Endothelial cell (in vitro differentiated cells): Measurements from ENCODE around the gene CDKN2D. TPM values are rescaled to one million over a fixed set of nuclear protein-coding genes. Genes with fewer than 3 reads are reported as not detected.

ENCODE experiments used
- DNase-seq: peaks from one replicate; pipeline ENCODE4 v3.0.0; 2021; ENCODE audit warnings: low spot score
- H3K27ac Mint-ChIP-seq: one replicate; pipeline ENCODE4 v1.8.0; 2021; ENCODE audit warnings: mixed read lengths, inconsistent platforms; ENCODE audit not compliant: unreplicated experiment
- H3K27me3 Mint-ChIP-seq: one replicate; pipeline ENCODE4 v1.8.0; 2021; ENCODE audit warnings: mild to moderate bottlenecking, moderate library complexity, mixed read lengths, inconsistent platforms; ENCODE audit not compliant: unreplicated experiment
- H3K36me3 Mint-ChIP-seq: one replicate; pipeline ENCODE4 v1.8.0; 2021; ENCODE audit warnings: mild to moderate bottlenecking, low read depth, mixed read lengths, inconsistent platforms; ENCODE audit not compliant: unreplicated experiment
- H3K4me1 Mint-ChIP-seq: one replicate; pipeline ENCODE4 v1.8.0; 2021; ENCODE audit warnings: mild to moderate bottlenecking, mixed read lengths, inconsistent platforms; ENCODE audit not compliant: unreplicated experiment
- H3K4me3 Mint-ChIP-seq: one replicate; pipeline ENCODE4 v1.8.0; 2021; ENCODE audit warnings: mild to moderate bottlenecking, mixed read lengths, inconsistent platforms; ENCODE audit not compliant: unreplicated experiment
- H3K9me3 Mint-ChIP-seq: one replicate; pipeline ENCODE4 v1.8.0; 2021; ENCODE audit warnings: mixed read lengths, inconsistent platforms; ENCODE audit not compliant: unreplicated experiment
- CTCF ChIP-seq: fragments of 200-600 bp; sonication (generic); IDR thresholded peaks from one replicate; pipeline ENCODE4 v1.5.0; 2021; ENCODE audit warnings: antibody characterized with exemption; ENCODE audit not compliant: unreplicated experiment
- total RNA-seq: library from RNA; stranded (reverse); fragmentation: NEBNext Ultra II Directional; extraction: Animal tissue kit (Norgen Biotek cat#: 25700); gene quantifications from one replicate; pipeline ENCODE4 v1.2.1, GENCODE V29; 2021; ENCODE audit not compliant: unreplicated experiment

Gene CDKN2D
- total RNA-seq, 1 donor from 2014 or later, result 8.1 TPM

- Mint-ChIP-seq H3K27me3 (peaks cover 13% of the 10 kb centered on the region), H3K27ac (no peak overlapping the region)
- no peak for TF ChIP-seq CTCF
These were observed 45.6 kb downstream of the CDKN2D start for GRCh38 chr19:10523135-10523636.

GRCh38 chr19:10521461-10522171 lies 47.2 kb downstream of the CDKN2D start:
- no peak overlapping the region for H3K4me3 Mint-ChIP-seq
- H3K9me3 Mint-ChIP-seq, result no peaks in the 10 kb centered on the region
- H3K4me1 Mint-ChIP-seq, result peaks cover 12% of the 10 kb centered on the region
- H3K36me3 Mint-ChIP-seq, result peaks cover 7% of the 10 kb centered on the region
- DNase-seq, result no peak
- no peak for TF ChIP-seq CTCF
- no peak overlapping the region for H3K27ac Mint-ChIP-seq
- H3K27me3 Mint-ChIP-seq, result peaks cover 20% of the 10 kb centered on the region

More at GRCh38 chr19:10523135-10523636, 45.6 kb downstream of the CDKN2D start:
- H3K4me1 Mint-ChIP-seq, result peaks cover 8% of the 10 kb centered on the region
- peaks cover 7% of the 10 kb centered on the region for H3K36me3 Mint-ChIP-seq
- H3K4me3 Mint-ChIP-seq, result no peak overlapping the region
- DNase-seq, result no peak
- no peaks in the 10 kb centered on the region for H3K9me3 Mint-ChIP-seq

- Mint-ChIP-seq H3K4me3 (no peak overlapping the region), H3K9me3 (no peaks in the 10 kb centered on the region), H3K4me1 (peaks cover 14% of the 10 kb centered on the region), H3K27me3 (peaks cover 26% of the 10 kb centered on the region), H3K36me3 (peaks cover 7% of the 10 kb centered on the region), H3K27ac (no peak overlapping the region)
- TF ChIP-seq CTCF, result no peak
- DNase-seq, result no peak
These were observed 48.0 kb downstream of the CDKN2D start for GRCh38 chr19:10520652-10521318.

- peaks cover 18% of the 10 kb centered on the region for H3K4me1 Mint-ChIP-seq
- no peak overlapping the region for H3K27ac Mint-ChIP-seq
- no peaks in the 10 kb centered on the region for H3K9me3 Mint-ChIP-seq
- no peak for DNase-seq
- H3K27me3 Mint-ChIP-seq, result peaks cover 33% of the 10 kb centered on the region
- no peak for TF ChIP-seq CTCF
- peak overlapping the region; percentile 60 for H3K4me3 Mint-ChIP-seq
- peaks cover 7% of the 10 kb centered on the region for H3K36me3 Mint-ChIP-seq
These were observed 49.4 kb downstream of the CDKN2D start for GRCh38 chr19:10519421-10519820.
